Neural cell (in vitro differentiated cells): ENCODE measurements around the gene PDE3A.

Experiments
- CTCF ChIP-seq: fragments of 450-650 bp; IDR thresholded peaks from 2 replicates; pipeline ENCODE4 v1.5.1; 2014; ENCODE audit warnings: antibody characterized with exemption, mild to moderate bottlenecking, moderate library complexity; ENCODE audit not compliant: poor library complexity, severe bottlenecking
- EZH2 ChIP-seq: fragments of 200-600, 300-800 bp; shearing (Covaris generic), sonication (generic); IDR thresholded peaks from 2 replicates; pipeline ENCODE4 v1.6.1; 2014; ENCODE audit warnings: antibody characterized with exemption, low read length, borderline replicate concordance, mild to moderate bottlenecking; ENCODE audit not compliant: insufficient read depth, poor library complexity, severe bottlenecking
- RAD21 ChIP-seq: fragments of 450-650 bp; conservative IDR thresholded peaks from 2 replicates; pipeline ENCODE4 v1.6.1; 2014; ENCODE audit warnings: antibody characterized with exemption, mild to moderate bottlenecking, moderate library complexity
- REST ChIP-seq: IDR thresholded peaks from 2 replicates; pipeline ENCODE4 v1.6.1; 2012; ENCODE audit warnings: borderline replicate concordance

DNA sequence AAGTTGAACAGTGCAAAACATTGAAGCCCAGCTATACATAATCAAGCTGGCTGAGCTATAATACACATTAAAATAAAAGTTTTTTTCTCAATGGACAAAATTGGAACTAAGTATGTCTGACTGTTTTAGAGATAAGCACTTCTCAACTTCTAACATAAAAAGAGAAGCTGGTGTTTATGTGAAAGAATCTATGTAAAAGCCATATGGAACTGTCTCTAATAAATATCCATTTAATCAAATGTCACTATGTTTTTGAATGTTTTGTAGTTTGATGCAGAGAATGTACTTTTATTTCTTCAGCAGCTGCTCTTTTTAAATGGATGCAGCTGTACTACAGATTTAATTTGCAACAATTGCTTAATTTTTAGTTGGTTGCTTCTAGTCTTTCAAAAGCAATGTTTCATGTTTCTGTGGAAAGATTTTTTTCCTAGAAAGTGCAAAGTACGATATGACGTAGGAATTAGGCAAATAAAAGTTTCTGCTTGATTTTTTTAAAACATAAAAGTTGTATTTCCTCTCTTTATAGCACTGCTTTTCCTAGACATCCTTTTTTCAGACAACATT lies 114.2 kb downstream of the PDE3A start:
- TF ChIP-seq CTCF (no peak), EZH2 (no peak), REST (no peak), RAD21 (no peak)
